HepG2 (cell line): Measurements from ENCODE around the gene PODN. TPM values are rescaled to one million over a fixed set of nuclear protein-coding genes. Genes with fewer than 3 reads are reported as not detected.

ENCODE experiments used
- CEBPG ChIP-seq: IDR thresholded peaks from 2 replicates; pipeline ENCODE4 v1.6.1; 2016
- GABPA ChIP-seq, 2 experiments: IDR thresholded peaks; 2 replicates each; pipeline ENCODE4 v1.6.1; 2011 to 2016; ENCODE audit warnings: low read depth in 2 of 2, low read length in 1 of 2, missing biosample characterization in 1 of 2, missing genetic modification characterization in 1 of 2
- IKZF1 ChIP-seq: fragments of 450-650 bp; IDR thresholded peaks from 2 replicates; pipeline ENCODE4 v1.7.1; 2016
- KDM2A ChIP-seq: sonication (generic); formaldehyde crosslinking; IDR thresholded peaks from 2 replicates; pipeline ENCODE4 v1.4.0; 2020; ENCODE audit warnings: low read depth, missing genetic modification reagents, borderline replicate concordance
- NCOR1 ChIP-seq: fragments of 200-600 bp; sonication (generic); IDR thresholded peaks from 2 replicates; pipeline ENCODE4 v1.7.0; 2017; ENCODE audit warnings: antibody characterized with exemption, low read length, borderline replicate concordance
- PAX8 ChIP-seq: sonication (generic); formaldehyde crosslinking; IDR thresholded peaks from 2 replicates; pipeline ENCODE4 v1.8.0; 2022; ENCODE audit warnings: mild to moderate bottlenecking, missing genetic modification reagents, borderline replicate concordance
- PCBP2 ChIP-seq: fragments of 200-400 bp; formaldehyde crosslinking; optimal IDR thresholded peaks from 2 replicates; pipeline ENCODE3; 2018; ENCODE audit warnings: low read length, low read depth; ENCODE audit not compliant: poor library complexity, severe bottlenecking
- SSRP1 ChIP-seq: IDR thresholded peaks from 2 replicates; pipeline ENCODE4 v1.6.1; 2016; ENCODE audit warnings: control low read depth
- TEAD3 ChIP-seq: optimal IDR thresholded peaks from 2 replicates; pipeline ENCODE3; 2016; ENCODE audit warnings: borderline replicate concordance
- ZNF614 ChIP-seq: IDR thresholded peaks from 2 replicates; pipeline ENCODE4 v1.6.1; 2018; ENCODE audit warnings: missing biosample characterization, missing genetic modification reagents, inconsistent platforms, borderline replicate concordance
- polyA plus RNA-seq, 8 experiments: library from polyadenylated mRNA; depleted of rRNA in 3 of 8; stranded (reverse) in 7 of 8; unstranded in 1 of 8; fragments of >200 nt; fragmentation: Illumina TruSeq in 4 of 8; extraction: Trizol in 4 of 8; gene quantifications; 2 replicates each; pipeline versions ENCODE4 v1.2.1 to v1.2.3, GENCODE V29; 2011 to 2016; ENCODE audit warnings: low read depth in 4 of 8, missing spikeins in 1 of 8, mixed read lengths in 1 of 8; ENCODE audit not compliant: insufficient read depth in 1 of 8
- total RNA-seq, 5 experiments: library from RNA; depleted of rRNA; stranded (reverse); fragments of >200 nt; fragmentation: Illumina TruSeq; extraction: Trizol; gene quantifications; 2 replicates each; pipeline ENCODE4 v1.2.3, GENCODE V29; 2016; ENCODE audit warnings: low read depth in 1 of 5
- TF ChIP-seq, protein P1 (sequence below): IDR thresholded peaks from 2 replicates; pipeline ENCODE4 v1.4.0; 2020; ENCODE audit warnings: mild to moderate bottlenecking, missing genetic modification reagents
- TF ChIP-seq, protein P2 (sequence below): sonication (generic); formaldehyde crosslinking; conservative IDR thresholded peaks from 2 replicates; pipeline ENCODE4 v1.8.0; 2022; ENCODE audit warnings: missing genetic modification reagents
- TF ChIP-seq, protein P3 (sequence below): sonication (generic); formaldehyde crosslinking; IDR thresholded peaks from 2 replicates; pipeline ENCODE4 v1.5.1; 2020; ENCODE audit warnings: missing genetic modification reagents, mild to moderate bottlenecking, borderline replicate concordance
- TF ChIP-seq, protein P4 (sequence below): sonication (generic); formaldehyde crosslinking; IDR thresholded peaks from 2 replicates; pipeline ENCODE4 v1.4.0; 2020; ENCODE audit warnings: missing genetic modification reagents, borderline replicate concordance
- TF ChIP-seq, protein P5 (sequence below): sonication (generic); formaldehyde crosslinking; IDR thresholded peaks from 2 replicates; pipeline ENCODE4 v1.8.0; 2022; ENCODE audit warnings: mild to moderate bottlenecking, missing genetic modification reagents

Gene PODN
- total and polyA plus RNA-seq, 2 of the 13 experiments (the other 11 are each of a cell fraction or from before 2014, with no cell fraction given), result 0.13 TPM; not detected in 1

DNA sequence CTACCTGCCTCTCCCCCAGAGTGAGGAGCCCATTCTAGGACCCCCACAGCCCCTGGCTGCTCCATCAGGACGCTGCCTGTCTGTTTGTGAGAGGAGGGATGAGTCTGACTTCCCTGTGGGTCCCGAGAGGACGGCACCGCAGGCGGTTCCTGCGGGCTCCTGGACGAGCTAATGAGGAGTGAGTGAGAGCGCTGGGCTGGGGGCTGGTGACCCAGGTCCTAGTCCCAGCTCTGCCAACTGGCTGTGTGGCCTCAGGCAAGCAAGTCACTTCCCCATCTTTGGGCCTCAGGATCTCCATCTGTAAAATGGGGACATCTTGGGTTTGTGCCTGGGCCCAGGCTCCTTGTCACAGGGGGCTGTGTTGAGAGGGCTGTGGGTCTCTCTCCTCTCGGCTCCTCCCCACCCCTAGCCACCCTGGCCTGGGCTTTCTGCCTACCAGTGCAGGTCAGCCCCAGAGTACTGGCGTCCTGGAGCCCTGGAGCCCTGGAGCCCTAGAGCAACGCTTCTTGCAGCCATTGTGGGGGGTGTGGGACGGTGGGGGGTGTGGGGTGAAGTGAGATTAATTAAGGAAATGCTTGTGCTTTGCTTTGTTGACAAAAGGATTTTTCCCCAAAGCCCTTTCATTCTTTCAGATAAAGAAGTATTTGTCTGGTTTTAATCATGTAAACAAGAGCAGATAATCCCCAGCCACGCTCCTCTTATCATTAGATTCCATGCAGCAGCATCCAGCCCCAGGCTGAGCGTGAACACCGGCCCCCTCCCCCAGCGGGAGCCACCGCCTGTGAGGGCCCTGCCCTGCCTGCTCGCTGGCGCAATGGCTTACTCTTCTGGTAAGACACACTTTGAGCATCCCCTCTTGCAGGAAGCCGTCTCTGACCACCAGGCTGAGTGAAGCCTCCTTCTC, 53.6 kb downstream of the PODN start (continued):
- TF ChIP-seq, protein P1, sequence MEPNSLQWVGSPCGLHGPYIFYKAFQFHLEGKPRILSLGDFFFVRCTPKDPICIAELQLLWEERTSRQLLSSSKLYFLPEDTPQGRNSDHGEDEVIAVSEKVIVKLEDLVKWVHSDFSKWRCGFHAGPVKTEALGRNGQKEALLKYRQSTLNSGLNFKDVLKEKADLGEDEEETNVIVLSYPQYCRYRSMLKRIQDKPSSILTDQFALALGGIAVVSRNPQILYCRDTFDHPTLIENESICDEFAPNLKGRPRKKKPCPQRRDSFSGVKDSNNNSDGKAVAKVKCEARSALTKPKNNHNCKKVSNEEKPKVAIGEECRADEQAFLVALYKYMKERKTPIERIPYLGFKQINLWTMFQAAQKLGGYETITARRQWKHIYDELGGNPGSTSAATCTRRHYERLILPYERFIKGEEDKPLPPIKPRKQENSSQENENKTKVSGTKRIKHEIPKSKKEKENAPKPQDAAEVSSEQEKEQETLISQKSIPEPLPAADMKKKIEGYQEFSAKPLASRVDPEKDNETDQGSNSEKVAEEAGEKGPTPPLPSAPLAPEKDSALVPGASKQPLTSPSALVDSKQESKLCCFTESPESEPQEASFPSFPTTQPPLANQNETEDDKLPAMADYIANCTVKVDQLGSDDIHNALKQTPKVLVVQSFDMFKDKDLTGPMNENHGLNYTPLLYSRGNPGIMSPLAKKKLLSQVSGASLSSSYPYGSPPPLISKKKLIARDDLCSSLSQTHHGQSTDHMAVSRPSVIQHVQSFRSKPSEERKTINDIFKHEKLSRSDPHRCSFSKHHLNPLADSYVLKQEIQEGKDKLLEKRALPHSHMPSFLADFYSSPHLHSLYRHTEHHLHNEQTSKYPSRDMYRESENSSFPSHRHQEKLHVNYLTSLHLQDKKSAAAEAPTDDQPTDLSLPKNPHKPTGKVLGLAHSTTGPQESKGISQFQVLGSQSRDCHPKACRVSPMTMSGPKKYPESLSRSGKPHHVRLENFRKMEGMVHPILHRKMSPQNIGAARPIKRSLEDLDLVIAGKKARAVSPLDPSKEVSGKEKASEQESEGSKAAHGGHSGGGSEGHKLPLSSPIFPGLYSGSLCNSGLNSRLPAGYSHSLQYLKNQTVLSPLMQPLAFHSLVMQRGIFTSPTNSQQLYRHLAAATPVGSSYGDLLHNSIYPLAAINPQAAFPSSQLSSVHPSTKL (CRISPR knock-in tag), result peak; percentile 64
- TF ChIP-seq SSRP1, result no peak
- no peak for TF ChIP-seq PCBP2
- TF ChIP-seq, protein P2, sequence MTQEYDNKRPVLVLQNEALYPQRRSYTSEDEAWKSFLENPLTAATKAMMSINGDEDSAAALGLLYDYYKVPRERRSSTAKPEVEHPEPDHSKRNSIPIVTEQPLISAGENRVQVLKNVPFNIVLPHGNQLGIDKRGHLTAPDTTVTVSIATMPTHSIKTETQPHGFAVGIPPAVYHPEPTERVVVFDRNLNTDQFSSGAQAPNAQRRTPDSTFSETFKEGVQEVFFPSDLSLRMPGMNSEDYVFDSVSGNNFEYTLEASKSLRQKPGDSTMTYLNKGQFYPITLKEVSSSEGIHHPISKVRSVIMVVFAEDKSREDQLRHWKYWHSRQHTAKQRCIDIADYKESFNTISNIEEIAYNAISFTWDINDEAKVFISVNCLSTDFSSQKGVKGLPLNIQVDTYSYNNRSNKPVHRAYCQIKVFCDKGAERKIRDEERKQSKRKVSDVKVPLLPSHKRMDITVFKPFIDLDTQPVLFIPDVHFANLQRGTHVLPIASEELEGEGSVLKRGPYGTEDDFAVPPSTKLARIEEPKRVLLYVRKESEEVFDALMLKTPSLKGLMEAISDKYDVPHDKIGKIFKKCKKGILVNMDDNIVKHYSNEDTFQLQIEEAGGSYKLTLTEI (CRISPR knock-in tag), result no peak
- TF ChIP-seq, protein P3, sequence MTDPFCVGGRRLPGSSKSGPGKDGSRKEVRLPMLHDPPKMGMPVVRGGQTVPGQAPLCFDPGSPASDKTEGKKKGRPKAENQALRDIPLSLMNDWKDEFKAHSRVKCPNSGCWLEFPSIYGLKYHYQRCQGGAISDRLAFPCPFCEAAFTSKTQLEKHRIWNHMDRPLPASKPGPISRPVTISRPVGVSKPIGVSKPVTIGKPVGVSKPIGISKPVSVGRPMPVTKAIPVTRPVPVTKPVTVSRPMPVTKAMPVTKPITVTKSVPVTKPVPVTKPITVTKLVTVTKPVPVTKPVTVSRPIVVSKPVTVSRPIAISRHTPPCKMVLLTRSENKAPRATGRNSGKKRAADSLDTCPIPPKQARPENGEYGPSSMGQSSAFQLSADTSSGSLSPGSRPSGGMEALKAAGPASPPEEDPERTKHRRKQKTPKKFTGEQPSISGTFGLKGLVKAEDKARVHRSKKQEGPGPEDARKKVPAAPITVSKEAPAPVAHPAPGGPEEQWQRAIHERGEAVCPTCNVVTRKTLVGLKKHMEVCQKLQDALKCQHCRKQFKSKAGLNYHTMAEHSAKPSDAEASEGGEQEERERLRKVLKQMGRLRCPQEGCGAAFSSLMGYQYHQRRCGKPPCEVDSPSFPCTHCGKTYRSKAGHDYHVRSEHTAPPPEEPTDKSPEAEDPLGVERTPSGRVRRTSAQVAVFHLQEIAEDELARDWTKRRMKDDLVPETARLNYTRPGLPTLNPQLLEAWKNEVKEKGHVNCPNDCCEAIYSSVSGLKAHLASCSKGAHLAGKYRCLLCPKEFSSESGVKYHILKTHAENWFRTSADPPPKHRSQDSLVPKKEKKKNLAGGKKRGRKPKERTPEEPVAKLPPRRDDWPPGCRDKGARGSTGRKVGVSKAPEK (CRISPR knock-in tag), result no peak
- TF ChIP-seq, protein P4, sequence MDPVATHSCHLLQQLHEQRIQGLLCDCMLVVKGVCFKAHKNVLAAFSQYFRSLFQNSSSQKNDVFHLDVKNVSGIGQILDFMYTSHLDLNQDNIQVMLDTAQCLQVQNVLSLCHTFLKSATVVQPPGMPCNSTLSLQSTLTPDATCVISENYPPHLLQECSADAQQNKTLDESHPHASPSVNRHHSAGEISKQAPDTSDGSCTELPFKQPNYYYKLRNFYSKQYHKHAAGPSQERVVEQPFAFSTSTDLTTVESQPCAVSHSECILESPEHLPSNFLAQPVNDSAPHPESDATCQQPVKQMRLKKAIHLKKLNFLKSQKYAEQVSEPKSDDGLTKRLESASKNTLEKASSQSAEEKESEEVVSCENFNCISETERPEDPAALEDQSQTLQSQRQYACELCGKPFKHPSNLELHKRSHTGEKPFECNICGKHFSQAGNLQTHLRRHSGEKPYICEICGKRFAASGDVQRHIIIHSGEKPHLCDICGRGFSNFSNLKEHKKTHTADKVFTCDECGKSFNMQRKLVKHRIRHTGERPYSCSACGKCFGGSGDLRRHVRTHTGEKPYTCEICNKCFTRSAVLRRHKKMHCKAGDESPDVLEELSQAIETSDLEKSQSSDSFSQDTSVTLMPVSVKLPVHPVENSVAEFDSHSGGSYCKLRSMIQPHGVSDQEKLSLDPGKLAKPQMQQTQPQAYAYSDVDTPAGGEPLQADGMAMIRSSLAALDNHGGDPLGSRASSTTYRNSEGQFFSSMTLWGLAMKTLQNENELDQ (CRISPR knock-in tag), result no peak
- TF ChIP-seq NCOR1, result 0 out of 2 replicates have a peak, but pooled peaks have one; percentile 44
- 0 out of 2 replicates have a peak, but pooled peaks have one; percentile 28 for TF ChIP-seq KDM2A (CRISPR knock-in tag)
- no peak for TF ChIP-seq GABPA (IDR thresholded peaks at IDR 0.05; ENCODE audit: low read depth, low read length)
- no peak for TF ChIP-seq GABPA (CRISPR knock-in tag; IDR thresholded peaks at IDR 0.05; ENCODE audit: low read depth)
- TF ChIP-seq ZNF614 (CRISPR knock-in tag), result 0 out of 2 replicates have a peak, but pooled peaks have one; percentile 23
- TF ChIP-seq CEBPG, result peak; percentile 37; the same call in 1 of the 2 replicates
- TF ChIP-seq, protein P5, sequence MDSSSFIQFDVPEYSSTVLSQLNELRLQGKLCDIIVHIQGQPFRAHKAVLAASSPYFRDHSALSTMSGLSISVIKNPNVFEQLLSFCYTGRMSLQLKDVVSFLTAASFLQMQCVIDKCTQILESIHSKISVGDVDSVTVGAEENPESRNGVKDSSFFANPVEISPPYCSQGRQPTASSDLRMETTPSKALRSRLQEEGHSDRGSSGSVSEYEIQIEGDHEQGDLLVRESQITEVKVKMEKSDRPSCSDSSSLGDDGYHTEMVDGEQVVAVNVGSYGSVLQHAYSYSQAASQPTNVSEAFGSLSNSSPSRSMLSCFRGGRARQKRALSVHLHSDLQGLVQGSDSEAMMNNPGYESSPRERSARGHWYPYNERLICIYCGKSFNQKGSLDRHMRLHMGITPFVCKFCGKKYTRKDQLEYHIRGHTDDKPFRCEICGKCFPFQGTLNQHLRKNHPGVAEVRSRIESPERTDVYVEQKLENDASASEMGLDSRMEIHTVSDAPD, result no peak
- no peak for TF ChIP-seq IKZF1
- peak; percentile 63 for TF ChIP-seq TEAD3
- TF ChIP-seq PAX8, result no peak
